ACHN (cell line): Measurements from ENCODE around the gene GMDS.

Source experiments
- DNase-seq: peaks from one replicate; pipeline ENCODE4 v3.0.0-alpha.2; 2015
- in situ Hi-C: cut with HindIII; loops from 2 replicates; pipeline ENCODE4 v1.10.0; 2017; ENCODE audit warnings: low sequenced_read_pairs, low pct_ligation_motif_present, low pct_unique_long_range_greater_than_20kb

The GMDS gene

DNA sequence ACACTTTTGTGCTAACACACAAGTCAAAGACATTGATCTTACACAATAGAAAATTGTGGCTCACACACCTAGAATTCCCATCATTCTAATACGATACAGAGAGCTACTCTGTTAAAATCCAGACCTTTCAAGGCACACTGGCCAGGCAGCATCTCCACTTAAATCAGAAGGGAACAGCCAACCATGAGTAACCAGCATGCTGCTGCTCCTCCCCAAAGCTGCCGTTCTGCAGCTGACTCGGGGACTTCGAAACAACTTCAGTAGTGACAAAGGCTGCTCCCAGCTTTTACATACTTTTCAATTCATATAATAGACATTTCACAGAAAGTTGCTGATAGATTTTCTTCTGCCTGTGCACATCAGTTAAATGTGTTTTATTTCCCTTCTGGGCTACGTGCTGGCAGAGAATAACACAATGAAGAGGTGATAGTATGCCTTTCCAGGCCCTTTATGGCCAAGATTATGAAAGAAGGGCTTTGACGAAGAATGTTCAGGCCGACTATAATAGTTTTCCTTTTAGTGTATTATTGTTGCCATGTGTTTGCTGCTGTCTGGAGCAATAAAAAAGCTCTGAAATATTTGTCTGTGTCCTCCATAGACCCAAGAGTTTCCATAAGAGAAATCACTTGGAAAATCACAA is 159.0 kb downstream of the GMDS start:
- in situ Hi-C loops = no loop called here
- no peak for DNase-seq

DNA sequence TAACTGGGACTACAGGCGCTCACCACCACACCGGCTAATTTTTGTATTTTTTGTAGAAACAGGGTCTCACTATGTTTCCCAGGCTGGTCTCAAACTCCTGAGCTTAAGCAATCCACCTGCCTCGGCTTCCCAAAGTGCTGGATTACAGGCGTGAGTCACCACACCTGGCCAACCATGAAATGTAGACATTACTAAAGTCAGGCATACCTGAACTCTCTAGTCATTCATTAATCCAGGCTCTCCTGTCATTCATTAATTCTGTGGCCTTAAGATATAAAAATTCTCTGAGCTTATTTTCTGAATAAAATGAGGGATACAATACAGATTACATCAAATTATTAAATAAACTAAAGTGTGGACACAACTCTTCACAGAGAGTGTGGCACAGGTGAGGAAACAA is 159.7 kb downstream of the GMDS start:
- in situ Hi-C loops = no loop called here

DNA sequence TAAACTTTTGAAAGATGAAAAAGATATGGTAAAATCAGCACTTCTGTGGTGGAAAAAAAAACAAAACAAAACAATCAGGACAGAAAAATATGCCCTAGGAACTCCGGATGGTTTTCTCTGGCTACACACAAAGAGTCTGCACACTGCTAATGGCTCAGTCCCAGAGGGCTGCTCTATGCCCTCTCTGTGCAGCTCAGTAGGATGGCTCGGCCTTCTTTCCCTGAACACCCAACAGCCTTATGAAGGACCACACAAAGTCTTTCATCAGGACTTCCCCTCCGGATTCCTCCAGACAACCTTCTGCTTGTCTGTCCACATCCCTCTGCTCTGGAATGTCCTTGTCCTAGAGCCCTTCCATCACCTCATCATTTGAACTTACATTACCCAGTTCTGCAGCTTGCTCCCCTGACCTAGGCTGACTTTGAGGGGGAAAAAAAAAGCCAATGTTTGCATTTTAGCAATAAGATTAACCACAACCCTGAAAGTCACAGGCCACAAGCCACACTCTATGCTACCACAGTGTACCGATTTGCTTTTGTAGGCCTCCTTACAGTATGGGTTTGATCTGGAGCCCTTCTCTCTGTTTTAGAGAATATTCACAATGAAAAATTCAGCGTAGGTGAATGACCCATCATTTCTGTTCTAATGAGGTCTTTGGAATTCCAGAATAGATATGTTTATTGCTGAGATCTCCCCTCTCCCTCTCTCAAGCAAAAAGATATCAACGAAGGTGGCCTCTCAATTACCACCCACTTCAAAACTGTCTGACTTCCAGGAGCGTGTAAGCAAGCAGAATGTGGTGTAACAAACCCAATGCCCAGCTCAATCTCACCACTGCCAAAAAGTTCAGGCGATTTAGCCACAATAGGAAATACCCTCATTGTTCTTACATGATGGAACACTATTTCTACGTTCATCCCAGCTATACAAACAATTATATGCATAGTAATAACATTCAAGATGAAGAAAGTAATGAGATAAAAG is 164.0 kb downstream of the GMDS start:
- in situ Hi-C loops = no loop called here
- DNase-seq = no peak

More for the DNA sequence above, 159.7 kb downstream of the GMDS start:
- DNase-seq = no peak

DNA sequence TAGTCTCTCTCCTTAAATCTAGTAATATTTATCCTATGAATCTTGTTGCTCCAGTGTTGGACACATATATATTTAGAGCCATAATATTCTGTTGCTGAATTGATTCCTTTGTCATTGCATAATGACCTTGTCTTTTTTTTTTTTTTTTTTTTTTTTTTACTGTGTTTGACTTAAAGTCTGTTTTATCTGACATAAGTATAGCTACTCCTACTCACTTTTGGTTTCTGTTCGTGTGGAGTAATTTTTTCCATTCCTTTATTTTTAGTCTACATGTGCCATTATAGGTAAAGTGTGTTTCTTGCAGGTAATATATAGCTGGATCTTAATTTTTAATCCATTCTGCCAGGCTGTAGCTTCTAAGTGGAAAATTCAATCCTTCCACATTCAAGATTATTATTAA is 166.5 kb downstream of the GMDS start:
- in situ Hi-C loops = no loop called here
- DNase-seq = no peak

DNA sequence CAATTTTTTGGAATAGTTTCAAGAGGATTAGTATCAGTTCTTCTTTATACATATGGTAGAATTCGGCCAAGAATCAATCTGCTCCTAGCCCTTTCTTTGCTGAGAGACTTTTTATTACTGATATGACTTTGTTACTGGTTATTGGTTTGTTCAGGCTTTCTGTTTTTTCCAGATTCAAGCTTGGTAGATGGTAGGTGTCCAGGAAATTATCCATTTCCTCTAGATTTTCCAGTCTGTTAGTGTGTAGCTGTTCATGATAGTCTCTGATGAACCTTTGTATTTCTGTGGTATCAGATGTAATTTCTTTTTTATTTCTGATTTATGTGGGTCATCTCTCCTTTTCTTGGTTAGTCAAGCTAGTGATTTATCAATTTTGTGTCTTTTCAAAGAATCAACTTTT is 167.6 kb downstream of the GMDS start:
- in situ Hi-C loops = no loop called here
- DNase-seq = no peak

DNA sequence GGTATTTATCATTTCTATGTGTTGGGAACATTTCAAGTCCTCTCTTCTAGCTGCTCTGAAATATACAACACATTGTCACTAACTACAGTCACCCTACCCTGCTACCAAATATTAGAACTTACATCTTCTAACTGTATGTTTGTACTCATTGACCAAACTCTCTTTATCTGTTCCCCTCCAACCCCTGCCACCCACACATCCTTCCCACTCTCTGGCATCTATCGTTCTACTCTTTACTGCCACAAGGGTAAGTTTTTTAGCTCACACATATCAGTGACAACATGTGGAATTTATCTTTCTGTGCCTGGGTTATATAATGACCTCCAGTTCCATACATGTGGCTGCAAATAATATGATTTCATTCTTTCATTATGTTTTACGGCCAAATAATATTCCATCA is 171.9 kb downstream of the GMDS start:
- DNase-seq = no peak
- in situ Hi-C loops = no loop called here

DNA sequence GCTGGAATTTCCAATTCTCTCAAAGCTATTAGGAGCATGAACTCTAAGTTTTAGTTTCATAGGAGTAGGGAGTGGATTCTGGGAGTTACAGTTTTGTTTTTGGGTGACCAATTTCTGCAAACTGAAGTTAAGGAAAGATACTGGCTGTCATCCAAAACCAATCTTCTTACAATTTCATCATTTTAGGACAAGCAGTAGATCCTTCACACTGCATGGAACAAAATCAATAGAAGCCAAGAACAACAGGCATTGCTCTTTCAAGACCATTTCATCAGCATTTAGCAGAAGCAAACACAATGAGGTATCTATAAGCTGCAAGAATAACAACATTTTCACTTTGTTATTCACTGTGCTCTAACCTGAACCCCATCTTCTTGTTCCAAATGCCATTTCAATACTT is 173.0 kb downstream of the GMDS start:
- in situ Hi-C loops = no loop called here
- DNase-seq = no peak

DNA sequence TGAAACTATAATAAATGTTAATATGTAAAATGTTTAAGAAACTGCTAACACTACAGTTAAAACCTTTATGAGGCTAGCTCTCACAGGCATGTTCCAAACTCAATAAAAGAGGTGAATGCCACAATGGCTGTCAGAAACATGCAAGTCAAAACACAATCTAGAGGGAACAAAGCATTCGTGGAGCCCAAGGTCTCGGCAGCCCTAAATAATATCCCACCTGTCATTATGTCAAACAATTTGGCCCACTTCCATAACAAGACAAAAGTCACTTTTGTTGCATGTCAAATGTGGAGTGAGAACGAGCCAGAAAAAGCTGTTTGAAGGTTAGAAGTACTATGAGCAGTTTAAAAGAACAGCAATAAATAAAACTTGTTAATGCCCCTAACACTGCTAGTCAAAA is 181.9 kb downstream of the GMDS start:
- no peak for DNase-seq
- in situ Hi-C loops = no loop called here

DNA sequence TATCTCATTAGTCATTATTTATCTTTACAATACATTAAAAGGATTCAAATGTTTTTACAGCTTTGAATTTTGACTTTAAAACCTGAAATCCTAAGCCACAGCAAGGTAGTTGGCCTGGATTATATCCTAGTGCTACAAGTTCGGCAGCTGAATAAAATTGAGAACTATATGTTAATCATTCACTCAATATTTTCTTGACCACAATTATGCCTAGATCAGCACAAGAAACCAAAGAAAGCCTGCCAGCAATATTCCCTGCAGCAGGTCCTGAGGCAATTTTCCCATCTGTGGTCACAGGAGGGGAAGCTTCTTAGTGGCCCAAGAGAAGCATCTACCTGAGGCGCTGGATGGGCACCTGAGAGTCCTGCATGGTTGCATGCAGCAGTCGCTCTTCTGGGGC is 183.5 kb downstream of the GMDS start:
- peak; percentile 4 for DNase-seq
- in situ Hi-C loops = no loop called here

DNA sequence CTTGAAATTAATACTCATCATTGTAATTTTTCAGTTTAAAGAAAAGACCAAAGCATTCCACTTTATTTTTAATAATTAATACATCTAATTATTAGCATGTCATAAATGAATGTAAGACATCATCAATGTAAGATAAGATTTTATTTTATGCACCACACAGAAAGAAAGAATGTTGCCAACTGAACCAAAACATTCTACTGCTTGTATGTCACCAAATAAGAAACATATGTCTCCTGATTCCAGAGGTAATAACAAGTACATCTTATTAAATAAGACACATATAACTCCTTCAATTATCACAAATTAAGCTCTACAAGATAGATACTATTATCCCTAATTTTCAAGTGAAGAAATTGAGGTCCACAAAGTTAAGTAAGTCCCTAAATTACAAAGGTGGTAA is 189.5 kb downstream of the GMDS start:
- DNase-seq = no peak
- in situ Hi-C loops = no loop called here

DNA sequence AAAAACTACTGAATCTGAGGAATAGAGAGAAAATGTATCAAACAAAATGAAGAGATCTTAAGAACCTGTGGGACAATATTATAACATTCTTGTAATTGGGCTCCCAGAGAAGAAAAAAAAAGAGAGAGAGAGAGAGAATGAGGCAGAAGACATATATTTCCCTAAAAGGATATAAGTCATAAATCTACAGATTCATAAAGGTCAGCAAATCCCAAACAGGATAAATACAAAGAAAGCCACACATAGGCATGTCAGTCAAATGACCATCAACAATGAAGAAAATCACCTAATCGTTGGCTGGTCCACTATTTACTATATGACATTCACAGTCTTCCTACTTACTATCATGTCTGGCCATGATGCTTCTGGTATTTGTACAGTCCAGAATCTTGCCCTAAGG is 190.3 kb downstream of the GMDS start:
- in situ Hi-C loops = no loop called here
- no peak for DNase-seq

DNA sequence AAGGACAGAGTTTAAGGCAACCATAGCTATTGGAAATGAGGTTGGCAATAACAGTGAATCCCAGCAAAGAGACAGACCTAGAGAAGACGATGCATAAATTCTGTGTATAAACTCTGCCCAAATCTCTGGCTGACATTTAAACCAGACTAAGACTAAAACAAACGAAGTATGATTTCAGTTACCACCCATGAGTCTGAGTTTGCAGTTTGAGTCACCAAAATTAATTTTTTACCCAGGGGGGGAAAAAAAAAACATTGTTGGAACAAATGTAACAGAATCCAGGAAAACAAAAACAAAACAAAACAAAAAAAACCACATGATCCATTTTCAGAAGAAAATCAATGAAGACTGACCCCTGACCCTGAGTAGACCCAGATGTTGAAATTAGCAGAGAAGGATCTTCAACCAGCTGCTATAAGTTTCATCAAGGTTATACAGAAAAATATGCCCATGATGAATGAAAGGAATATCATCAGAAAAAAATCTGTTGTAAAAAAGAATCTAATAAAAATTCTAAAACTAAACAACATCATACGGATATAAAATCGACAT is 190.8 kb downstream of the GMDS start:
- in situ Hi-C loops = no loop called here
- no peak for DNase-seq

DNA sequence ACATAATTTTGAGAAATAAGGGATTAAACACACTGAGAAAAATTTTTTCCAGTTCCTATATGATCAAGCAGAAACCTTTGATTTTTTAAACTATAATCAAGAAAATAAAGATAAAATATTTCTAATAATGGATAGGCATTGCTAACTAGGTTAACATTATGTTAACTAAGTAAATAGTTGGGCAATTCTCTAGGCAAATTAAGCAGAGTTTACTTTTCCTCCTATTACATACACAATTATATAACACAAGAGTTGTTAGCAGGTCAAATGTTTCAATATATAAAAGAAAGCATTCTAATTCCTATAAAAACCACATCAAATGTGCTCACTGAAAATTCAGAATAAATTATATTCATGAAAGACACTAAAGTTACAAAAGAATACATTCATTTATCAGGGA is 191.7 kb downstream of the GMDS start:
- DNase-seq = no peak
- in situ Hi-C loops = no loop called here

DNA sequence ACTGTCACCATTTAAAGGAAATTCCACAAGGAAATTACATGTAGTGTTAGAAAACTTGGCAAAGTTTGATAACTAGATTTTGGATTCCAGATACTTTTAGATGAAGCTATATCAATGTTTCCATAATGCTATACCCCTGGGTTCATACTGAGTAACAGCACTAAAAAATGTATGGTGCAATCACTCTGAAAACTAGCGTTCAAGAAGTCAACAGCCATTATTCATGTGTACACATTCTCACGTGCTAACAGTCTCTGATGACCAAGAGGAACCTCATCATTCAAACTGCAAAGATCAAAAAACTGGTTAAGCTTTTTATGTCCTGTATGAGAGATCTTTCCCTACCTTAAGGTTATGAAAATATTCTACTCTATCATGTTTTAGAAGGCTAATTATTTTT is 197.6 kb downstream of the GMDS start:
- in situ Hi-C loops = no loop called here
- DNase-seq = no peak

DNA sequence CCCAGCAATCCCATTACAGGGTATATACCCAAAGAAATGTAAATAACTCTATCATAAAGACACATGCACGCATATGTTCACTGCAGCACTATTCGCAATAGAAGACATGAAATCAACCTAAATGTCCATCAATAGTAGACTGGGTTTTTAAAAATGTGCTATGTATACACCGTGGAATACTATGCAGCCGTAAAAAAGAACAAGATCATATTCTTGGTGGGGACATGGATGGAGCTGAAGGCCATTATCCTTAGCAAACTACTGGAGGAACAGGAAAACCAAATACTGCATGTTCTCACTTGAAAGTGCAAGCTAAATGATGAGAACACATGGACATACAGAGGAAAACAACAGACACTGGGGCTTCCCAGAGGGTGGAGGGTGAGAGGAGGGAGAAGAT is 201.2 kb downstream of the GMDS start:
- in situ Hi-C loops = no loop called here
- DNase-seq = no peak

DNA sequence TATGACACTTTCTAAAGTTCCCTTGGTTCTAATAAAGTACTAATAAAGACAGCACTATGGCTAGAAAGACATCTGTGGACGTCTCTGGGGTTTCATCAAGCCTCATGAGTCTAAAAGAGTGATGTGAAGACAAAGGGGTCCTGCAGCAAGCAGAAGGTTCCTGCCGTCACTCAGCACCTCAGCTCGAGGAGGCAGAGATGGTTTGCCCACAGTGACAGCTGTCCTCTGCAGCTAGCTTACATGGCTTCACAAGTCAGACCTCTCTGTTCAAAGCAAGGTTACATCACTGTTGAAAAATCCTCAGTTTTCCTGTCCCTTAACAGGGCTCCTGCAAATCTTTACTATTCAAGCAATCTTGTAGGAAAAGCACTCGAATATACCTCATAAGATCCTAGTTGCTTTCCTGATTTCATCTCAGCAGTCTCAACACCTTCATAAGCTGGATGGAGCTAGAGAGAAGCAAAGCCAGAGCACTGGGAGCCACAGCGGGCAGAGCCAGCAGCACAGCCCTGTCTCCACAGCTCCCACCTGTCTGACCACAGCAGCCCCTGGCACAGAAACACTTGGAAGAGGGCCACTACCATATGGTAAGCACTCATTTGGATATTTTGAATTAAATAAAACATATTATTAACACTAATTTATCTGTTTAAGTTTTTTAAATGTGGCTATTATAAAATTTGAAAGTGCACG is 202.3 kb downstream of the GMDS start:
- no peak for DNase-seq
- in situ Hi-C loops = no loop called here

DNA sequence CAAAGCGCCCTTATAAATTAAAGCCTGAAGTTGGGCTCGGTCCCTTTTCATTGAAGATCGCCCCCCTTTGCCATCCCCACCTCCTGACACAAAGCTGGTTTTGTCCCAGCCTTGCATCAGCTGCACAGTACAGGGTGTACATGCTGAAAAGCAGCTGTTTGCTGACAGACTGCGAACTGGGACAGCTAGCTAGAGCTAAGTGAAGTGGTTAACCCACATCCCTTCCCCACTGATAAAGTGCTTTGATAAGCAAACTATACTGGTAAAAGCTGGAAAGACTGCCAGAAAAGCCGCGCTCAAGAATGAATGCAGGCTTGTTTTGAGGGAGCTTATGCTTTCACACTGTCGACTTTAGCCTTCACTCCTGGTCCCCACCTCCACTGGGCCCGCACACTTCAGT is 207.3 kb downstream of the GMDS start:
- DNase-seq = no peak
- in situ Hi-C loops = no loop called here

DNA sequence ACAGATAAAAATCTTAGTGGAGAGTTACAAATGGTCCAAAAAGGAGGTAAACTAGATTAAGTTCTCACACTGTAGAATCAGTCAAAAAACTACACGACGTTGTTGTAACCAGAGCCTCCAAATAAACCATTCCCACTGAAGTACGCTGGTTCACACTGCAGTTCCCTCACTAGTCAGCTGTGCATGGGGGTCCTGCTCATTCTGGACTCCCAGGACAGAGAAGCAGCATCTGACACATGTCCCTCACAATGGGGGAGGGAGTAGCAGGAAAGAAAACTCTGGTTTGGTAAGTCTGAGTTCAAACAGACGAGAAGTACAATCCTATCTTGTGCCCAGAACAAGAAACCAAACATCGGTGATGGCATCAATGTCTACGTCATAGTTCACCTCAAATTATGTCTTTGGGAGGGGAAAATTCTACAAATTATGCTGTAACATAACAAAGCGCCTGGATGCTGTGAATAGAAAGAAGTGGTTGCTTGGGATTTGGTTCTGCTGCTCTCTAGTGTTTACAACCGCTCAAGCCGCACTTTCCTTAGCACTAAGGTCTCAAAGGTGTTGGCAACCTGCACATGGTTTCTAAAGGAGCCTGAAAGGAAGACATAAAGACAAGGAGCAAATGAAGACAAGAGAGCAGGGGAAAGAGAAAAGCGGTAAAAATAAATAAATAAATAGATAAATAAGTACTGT is 208.0 kb downstream of the GMDS start:
- peak; percentile 8 for DNase-seq
- in situ Hi-C loops = no loop called here

DNA sequence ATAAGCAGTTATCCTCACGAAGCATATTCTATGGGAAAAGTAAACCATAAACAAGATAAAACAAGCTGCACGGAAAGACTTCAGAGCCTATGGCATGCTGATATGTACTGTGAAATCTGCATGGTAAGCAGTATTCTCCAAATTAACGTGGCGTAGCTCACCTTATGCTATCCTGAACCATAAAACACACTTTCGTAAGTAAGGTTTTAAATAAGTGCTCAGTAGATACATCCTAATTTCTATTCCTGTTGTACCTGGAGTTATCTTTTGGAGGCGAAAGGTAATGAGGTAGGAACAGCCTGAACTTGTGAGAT is 208.7 kb downstream of the GMDS start:
- DNase-seq = no peak
- in situ Hi-C loops = no loop called here
